HL-60 (cell line): ENCODE results near the gene PLEKHA3.

Experiments used
- GABPA ChIP-seq: IDR thresholded peaks from 2 replicates; pipeline ENCODE4 v1.6.1; 2012; ENCODE audit warnings: low read depth
- TF ChIP-seq, protein P1 (sequence below): IDR thresholded peaks from one replicate; pipeline ENCODE4 v1.5.1; 2011; ENCODE audit warnings: low read length, control low read depth, inconsistent platforms; ENCODE audit not compliant: insufficient read depth
- TF ChIP-seq, protein P2 (sequence below): IDR thresholded peaks from 2 replicates; pipeline ENCODE4 v1.6.1; 2012; ENCODE audit warnings: low read depth; ENCODE audit not compliant: insufficient replicate concordance

DNA sequence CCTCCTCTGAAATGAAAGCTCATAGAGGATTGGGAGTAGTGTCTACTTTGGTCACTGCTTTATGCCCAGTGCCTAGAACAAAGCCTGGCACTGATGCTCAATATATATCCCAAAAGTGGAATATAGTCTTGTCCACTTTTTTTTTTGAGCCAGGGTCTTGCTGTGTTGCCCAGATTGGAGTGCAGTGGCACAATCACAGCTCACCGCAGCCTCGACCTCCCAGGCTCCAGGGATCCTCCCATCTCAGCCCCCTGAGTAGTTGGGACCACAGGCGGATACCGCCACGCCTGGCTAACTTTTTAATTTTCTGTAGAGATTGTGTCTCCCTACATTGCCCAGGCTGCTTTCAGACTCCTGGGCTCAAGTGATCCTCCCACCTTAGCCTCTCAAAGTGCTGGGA, 5.7 kb upstream of the PLEKHA3 start:
- TF ChIP-seq, protein P1, sequence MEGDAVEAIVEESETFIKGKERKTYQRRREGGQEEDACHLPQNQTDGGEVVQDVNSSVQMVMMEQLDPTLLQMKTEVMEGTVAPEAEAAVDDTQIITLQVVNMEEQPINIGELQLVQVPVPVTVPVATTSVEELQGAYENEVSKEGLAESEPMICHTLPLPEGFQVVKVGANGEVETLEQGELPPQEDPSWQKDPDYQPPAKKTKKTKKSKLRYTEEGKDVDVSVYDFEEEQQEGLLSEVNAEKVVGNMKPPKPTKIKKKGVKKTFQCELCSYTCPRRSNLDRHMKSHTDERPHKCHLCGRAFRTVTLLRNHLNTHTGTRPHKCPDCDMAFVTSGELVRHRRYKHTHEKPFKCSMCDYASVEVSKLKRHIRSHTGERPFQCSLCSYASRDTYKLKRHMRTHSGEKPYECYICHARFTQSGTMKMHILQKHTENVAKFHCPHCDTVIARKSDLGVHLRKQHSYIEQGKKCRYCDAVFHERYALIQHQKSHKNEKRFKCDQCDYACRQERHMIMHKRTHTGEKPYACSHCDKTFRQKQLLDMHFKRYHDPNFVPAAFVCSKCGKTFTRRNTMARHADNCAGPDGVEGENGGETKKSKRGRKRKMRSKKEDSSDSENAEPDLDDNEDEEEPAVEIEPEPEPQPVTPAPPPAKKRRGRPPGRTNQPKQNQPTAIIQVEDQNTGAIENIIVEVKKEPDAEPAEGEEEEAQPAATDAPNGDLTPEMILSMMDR = no peak
- no peak for TF ChIP-seq GABPA
- TF ChIP-seq, protein P2, sequence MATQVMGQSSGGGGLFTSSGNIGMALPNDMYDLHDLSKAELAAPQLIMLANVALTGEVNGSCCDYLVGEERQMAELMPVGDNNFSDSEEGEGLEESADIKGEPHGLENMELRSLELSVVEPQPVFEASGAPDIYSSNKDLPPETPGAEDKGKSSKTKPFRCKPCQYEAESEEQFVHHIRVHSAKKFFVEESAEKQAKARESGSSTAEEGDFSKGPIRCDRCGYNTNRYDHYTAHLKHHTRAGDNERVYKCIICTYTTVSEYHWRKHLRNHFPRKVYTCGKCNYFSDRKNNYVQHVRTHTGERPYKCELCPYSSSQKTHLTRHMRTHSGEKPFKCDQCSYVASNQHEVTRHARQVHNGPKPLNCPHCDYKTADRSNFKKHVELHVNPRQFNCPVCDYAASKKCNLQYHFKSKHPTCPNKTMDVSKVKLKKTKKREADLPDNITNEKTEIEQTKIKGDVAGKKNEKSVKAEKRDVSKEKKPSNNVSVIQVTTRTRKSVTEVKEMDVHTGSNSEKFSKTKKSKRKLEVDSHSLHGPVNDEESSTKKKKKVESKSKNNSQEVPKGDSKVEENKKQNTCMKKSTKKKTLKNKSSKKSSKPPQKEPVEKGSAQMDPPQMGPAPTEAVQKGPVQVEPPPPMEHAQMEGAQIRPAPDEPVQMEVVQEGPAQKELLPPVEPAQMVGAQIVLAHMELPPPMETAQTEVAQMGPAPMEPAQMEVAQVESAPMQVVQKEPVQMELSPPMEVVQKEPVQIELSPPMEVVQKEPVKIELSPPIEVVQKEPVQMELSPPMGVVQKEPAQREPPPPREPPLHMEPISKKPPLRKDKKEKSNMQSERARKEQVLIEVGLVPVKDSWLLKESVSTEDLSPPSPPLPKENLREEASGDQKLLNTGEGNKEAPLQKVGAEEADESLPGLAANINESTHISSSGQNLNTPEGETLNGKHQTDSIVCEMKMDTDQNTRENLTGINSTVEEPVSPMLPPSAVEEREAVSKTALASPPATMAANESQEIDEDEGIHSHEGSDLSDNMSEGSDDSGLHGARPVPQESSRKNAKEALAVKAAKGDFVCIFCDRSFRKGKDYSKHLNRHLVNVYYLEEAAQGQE = no peak
